DMS79 treated with DMSO at 0.1 percent for 48 hours (cell line): ENCODE measurements around the gene GTF3C5.
"Not testable (repeated sequence)": the region's sequence is repeated elsewhere in the genome, so short reads cannot be mapped to it uniquely, and the experiment has no call there.

Source experiments
- DNase-seq: peaks from one replicate; lab custom pipeline; 2025; lab: John Stamatoyannopoulos, UW

GTF3C5 gene

GRCh38 chr9:132995879-132996278 lies 34.9 kb upstream of the GTF3C5 start:
- DNase-seq = no peak

GRCh38 chr9:132996526-132996925 lies 34.3 kb upstream of the GTF3C5 start:
- no peak for DNase-seq

GRCh38 chr9:132997591-132997990 lies 33.2 kb upstream of the GTF3C5 start:
- no peak for DNase-seq

GRCh38 chr9:132998221-132998620 lies 32.6 kb upstream of the GTF3C5 start:
- not testable (repeated sequence) for DNase-seq

- DNase-seq = no peak
Observed at GRCh38 chr9:132998831-132999635, 31.8 kb upstream of the GTF3C5 start.

- DNase-seq = peak; percentile 84
Observed at GRCh38 chr9:133002147-133003070, 28.4 kb upstream of the GTF3C5 start.

GRCh38 chr9:133003071-133003461 lies 27.7 kb upstream of the GTF3C5 start:
- no peak for DNase-seq

- no peak for DNase-seq
Observed at GRCh38 chr9:133003671-133004090, 27.1 kb upstream of the GTF3C5 start.

GRCh38 chr9:133004091-133004998 lies 26.5 kb upstream of the GTF3C5 start:
- DNase-seq = no peak

GRCh38 chr9:133004999-133005760 lies 25.6 kb upstream of the GTF3C5 start:
- DNase-seq = no peak

- DNase-seq = no peak
Observed at GRCh38 chr9:133005957-133006356, 24.8 kb upstream of the GTF3C5 start.

- DNase-seq = no peak
Observed at GRCh38 chr9:133006731-133007352, 24.0 kb upstream of the GTF3C5 start.

GRCh38 chr9:133008406-133008805 lies 22.4 kb upstream of the GTF3C5 start:
- no peak for DNase-seq

- DNase-seq = no peak
Observed at GRCh38 chr9:133008824-133009223, 22.0 kb upstream of the GTF3C5 start.

GRCh38 chr9:133009906-133010582 lies 20.8 kb upstream of the GTF3C5 start:
- no peak for DNase-seq

GRCh38 chr9:133014696-133015095 lies 16.1 kb upstream of the GTF3C5 start:
- no peak for DNase-seq

- DNase-seq = no peak
Observed at GRCh38 chr9:133023117-133023890, 7.5 kb upstream of the GTF3C5 start.

- DNase-seq = no peak
Observed at GRCh38 chr9:133026426-133026825, 4.4 kb upstream of the GTF3C5 start.

GRCh38 chr9:133027134-133027533 lies 3.7 kb upstream of the GTF3C5 start:
- DNase-seq = no peak
